Activated T-helper 1 cell treated with anti-CD3 and anti-CD28 coated beads, Interleukin-12 subunit alpha, Interleukin-12 subunit beta, Interleukin-2, Interleukin-4 antibody, amounts not matched to agents 30 ng/mL and 10 ng/mL and 1 ng/mL, durations not matched to agents 14 hours and 24 hours and 36 hours (primary cell): ENCODE results near the gene PELI2. TPM values are rescaled to one million over a fixed set of nuclear protein-coding genes. Genes with fewer than 3 reads are reported as not detected.

ENCODE experiments used
- DNase-seq: peaks from one replicate; pipeline ENCODE4 v3.0.0; 2021; ENCODE audit warnings: low spot score
- H3K27ac Mint-ChIP-seq: one replicate; pipeline ENCODE4 v1.8.0; 2021; ENCODE audit warnings: mild to moderate bottlenecking, mixed read lengths
- H3K27me3 Mint-ChIP-seq: one replicate; pipeline ENCODE4 v1.8.0; 2022; ENCODE audit warnings: mild to moderate bottlenecking, moderate library complexity, mixed read lengths; ENCODE audit not compliant: insufficient read depth
- H3K36me3 Mint-ChIP-seq: one replicate; pipeline ENCODE4 v1.8.0; 2021; ENCODE audit warnings: low read depth, mixed read lengths
- H3K4me1 Mint-ChIP-seq: one replicate; pipeline ENCODE4 v1.8.0; 2021; ENCODE audit warnings: low read depth, mixed read lengths
- H3K4me3 Mint-ChIP-seq: one replicate; pipeline ENCODE4 v1.8.0; 2021; ENCODE audit warnings: mild to moderate bottlenecking, moderate library complexity, mixed read lengths
- H3K9me3 Mint-ChIP-seq: one replicate; pipeline ENCODE4 v1.8.0; 2021; ENCODE audit warnings: mixed read lengths
- intact Hi-C: fragments of 100-400 bp; cut with micrococcal nuclease; formaldehyde crosslinking; loops from one replicate; pipeline ENCODE4 v1.15.1; 2024
- total RNA-seq: library from RNA; stranded (reverse); gene quantifications from 2 replicates; pipeline ENCODE4 v1.2.3, GENCODE V29; 2022

PELI2 gene
- total RNA-seq, 1 donor from 2014 or later, result 4.5 TPM

GRCh38 chr14:56170877-56171422, 52.7 kb downstream of the PELI2 start:
- no peak for DNase-seq
- intact Hi-C loops, result loop anchor here (10.0 kb wide), 1 partner anchor 166 kb away; no protein-coding TSS in a partner anchor
- H3K4me3 Mint-ChIP-seq, result no peak overlapping the region
- peaks cover 23% of the 10 kb centered on the region for H3K9me3 Mint-ChIP-seq
- H3K4me1 Mint-ChIP-seq, result peaks cover 55% of the 10 kb centered on the region
- no peak overlapping the region for H3K27ac Mint-ChIP-seq
- peaks cover 7% of the 10 kb centered on the region for H3K36me3 Mint-ChIP-seq
- H3K27me3 Mint-ChIP-seq, result no peaks in the 10 kb centered on the region

DNA sequence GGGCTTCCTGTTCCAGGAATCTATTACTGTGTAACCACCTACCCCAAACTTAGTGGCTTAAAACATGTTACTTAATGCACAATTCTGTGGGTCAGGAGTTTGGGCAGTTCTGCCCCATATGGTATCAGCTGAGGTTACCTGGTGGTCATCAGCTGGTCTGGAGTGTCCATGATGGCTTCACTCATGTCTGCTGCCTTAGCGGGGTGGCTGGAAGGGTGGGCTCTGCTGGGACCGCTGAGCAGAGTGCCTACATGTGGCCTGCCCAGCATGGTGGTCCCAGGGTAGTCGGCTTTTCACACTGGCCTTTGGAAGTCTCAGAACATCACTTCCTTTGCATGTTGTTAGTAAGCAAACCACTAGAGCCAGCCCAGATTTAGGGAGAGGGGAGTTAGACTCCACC, 53.9 kb downstream of the PELI2 start:
- Mint-ChIP-seq H3K27me3 (no peaks in the 10 kb centered on the region), H3K4me3 (no peak overlapping the region), H3K36me3 (peaks cover 7% of the 10 kb centered on the region), H3K27ac (peak overlapping the region; percentile 80), H3K9me3 (peaks cover 14% of the 10 kb centered on the region), H3K4me1 (peaks cover 58% of the 10 kb centered on the region)
- no peak for DNase-seq
- intact Hi-C loops, result loop anchor here (2.0 to 10.0 kb wide), 4 partner anchors 23 to 167 kb away; partner anchors contain the start of gene PELI2

- Mint-ChIP-seq H3K4me1 (peaks cover 58% of the 10 kb centered on the region), H3K4me3 (peak overlapping the region; percentile 62), H3K27ac (peak overlapping the region; percentile 80), H3K9me3 (peaks cover 9% of the 10 kb centered on the region), H3K27me3 (no peaks in the 10 kb centered on the region), H3K36me3 (peaks cover 2% of the 10 kb centered on the region)
- DNase-seq, result no peak
- intact Hi-C loops, result loop anchor here (2.0 to 10.0 kb wide), 4 partner anchors 22 to 168 kb away; partner anchors contain the start of gene PELI2
Measured at GRCh38 chr14:56172571-56172971, 54.4 kb downstream of the PELI2 start.

GRCh38 chr14:56173365-56173922, 55.2 kb downstream of the PELI2 start:
- no peak for DNase-seq
- intact Hi-C loops, result loop anchor here (2.0 to 10.0 kb wide), 4 partner anchors 21 to 169 kb away; partner anchors contain the start of gene PELI2
- Mint-ChIP-seq H3K4me1 (peaks cover 58% of the 10 kb centered on the region), H3K27me3 (no peaks in the 10 kb centered on the region), H3K36me3 (peaks cover 2% of the 10 kb centered on the region), H3K4me3 (peak overlapping the region; percentile 62), H3K27ac (peak overlapping the region; percentile 80), H3K9me3 (peaks cover 7% of the 10 kb centered on the region)

GRCh38 chr14:56175773-56176172, 57.6 kb downstream of the PELI2 start:
- peaks cover 43% of the 10 kb centered on the region for H3K4me1 Mint-ChIP-seq
- intact Hi-C loops, result loop anchor here (10.0 kb wide), 1 partner anchor 171 kb away; no protein-coding TSS in a partner anchor
- no peak for DNase-seq
- H3K27ac Mint-ChIP-seq, result no peak overlapping the region
- peaks cover 2% of the 10 kb centered on the region for H3K36me3 Mint-ChIP-seq
- no peak overlapping the region for H3K4me3 Mint-ChIP-seq
- H3K27me3 Mint-ChIP-seq, result no peaks in the 10 kb centered on the region
- peaks cover 7% of the 10 kb centered on the region for H3K9me3 Mint-ChIP-seq

- no peak for DNase-seq
- Mint-ChIP-seq H3K27me3 (no peaks in the 10 kb centered on the region), H3K36me3 (peaks cover 2% of the 10 kb centered on the region), H3K27ac (no peak overlapping the region), H3K9me3 (peaks cover 7% of the 10 kb centered on the region), H3K4me1 (peaks cover 38% of the 10 kb centered on the region), H3K4me3 (no peak overlapping the region)
- intact Hi-C loops, result loop anchor here (10.0 kb wide), 1 partner anchor 172 kb away; no protein-coding TSS in a partner anchor
Measured at GRCh38 chr14:56176530-56176929, 58.3 kb downstream of the PELI2 start.

DNA sequence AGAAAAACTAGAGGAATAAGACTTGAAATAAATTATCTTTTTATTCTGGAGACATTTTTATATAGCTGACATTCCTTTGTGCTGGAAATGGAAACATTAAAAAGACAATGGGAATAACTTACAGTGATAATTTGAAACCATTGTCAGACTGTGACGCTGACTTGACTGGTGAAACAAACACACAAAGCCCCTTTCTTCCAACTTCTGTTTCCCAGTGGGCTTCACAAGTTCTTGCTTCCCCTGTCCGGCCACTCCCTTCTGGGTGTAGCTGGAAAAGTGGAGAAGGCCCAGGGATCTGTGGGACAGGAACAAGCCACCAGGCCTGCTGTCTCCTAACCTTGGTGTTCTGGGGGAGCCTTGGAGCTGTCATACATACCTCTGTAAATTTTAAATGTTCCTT, 58.8 kb downstream of the PELI2 start:
- Mint-ChIP-seq H3K27ac (no peak overlapping the region), H3K27me3 (no peaks in the 10 kb centered on the region), H3K4me3 (no peak overlapping the region), H3K9me3 (peaks cover 7% of the 10 kb centered on the region), H3K4me1 (peaks cover 33% of the 10 kb centered on the region), H3K36me3 (peaks cover 4% of the 10 kb centered on the region)
- no peak for DNase-seq
- intact Hi-C loops, result loop anchor here (10.0 kb wide), 1 partner anchor 172 kb away; no protein-coding TSS in a partner anchor

DNA sequence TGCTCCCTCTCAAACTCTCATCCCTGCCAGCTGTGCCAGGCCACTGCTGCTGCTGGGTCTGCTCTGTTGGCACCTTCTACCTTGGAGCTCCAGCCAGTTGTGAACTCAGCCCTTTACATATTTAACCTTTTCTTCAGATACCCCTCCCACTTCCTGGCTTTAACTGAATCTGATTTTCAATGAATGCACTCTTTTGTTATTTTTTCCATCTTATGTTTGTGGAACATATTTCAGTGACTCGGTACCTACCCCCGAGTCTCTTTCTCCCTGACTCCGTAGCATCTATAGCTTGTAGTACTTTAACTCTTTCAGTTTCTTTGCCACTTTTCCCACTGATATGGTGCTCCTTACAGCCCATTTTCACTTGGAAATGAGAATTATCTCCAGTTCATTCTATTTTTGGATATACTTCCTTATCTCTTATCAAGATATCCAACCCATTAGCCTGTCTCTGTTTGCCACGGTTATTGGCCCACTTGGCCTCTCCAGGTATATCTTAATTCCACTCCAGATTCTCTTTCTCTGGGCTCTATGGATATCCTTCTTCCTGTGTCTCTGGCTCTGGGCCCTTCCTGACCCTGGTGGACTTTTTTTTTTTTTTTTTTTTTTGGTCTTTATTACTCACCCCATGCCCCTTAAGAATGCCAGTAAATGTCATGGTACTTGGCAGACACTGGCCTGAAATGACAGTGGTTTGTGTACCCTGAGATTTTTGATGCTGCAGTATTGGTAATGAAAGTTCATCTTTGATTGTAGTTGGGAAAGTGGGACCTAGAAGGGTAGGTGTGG, 62.7 kb downstream of the PELI2 start:
- Mint-ChIP-seq H3K4me3 (no peak overlapping the region), H3K36me3 (peaks cover 2% of the 10 kb centered on the region), H3K27me3 (no peaks in the 10 kb centered on the region), H3K9me3 (no peaks in the 10 kb centered on the region), H3K27ac (no peak overlapping the region), H3K4me1 (peaks cover 3% of the 10 kb centered on the region)
- intact Hi-C loops, result no loop called here
- no peak for DNase-seq

DNA sequence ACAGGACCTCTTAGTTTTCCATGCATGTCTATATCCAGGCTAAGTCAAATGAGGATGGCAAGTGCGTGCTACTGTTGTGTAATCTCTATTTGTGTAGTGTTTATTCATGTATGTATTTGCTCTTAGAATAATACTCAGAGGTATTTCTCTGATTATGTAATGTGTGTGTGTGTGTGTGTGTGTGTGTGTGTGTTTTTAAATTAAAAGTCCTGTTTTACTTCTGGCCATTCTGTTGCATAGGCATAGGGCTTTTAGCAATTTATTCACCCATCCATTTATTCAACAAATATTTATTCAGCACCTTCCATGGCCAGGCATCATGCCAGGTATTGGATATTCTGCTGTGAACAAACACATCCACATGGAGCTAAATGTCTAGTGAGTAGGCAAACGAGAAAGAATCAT, 63.5 kb downstream of the PELI2 start:
- no peak overlapping the region for H3K27ac Mint-ChIP-seq
- no peak overlapping the region for H3K4me3 Mint-ChIP-seq
- peaks cover 2% of the 10 kb centered on the region for H3K36me3 Mint-ChIP-seq
- no peaks in the 10 kb centered on the region for H3K9me3 Mint-ChIP-seq
- no peaks in the 10 kb centered on the region for H3K4me1 Mint-ChIP-seq
- no peak for DNase-seq
- no peaks in the 10 kb centered on the region for H3K27me3 Mint-ChIP-seq
- intact Hi-C loops, result no loop called here

DNA sequence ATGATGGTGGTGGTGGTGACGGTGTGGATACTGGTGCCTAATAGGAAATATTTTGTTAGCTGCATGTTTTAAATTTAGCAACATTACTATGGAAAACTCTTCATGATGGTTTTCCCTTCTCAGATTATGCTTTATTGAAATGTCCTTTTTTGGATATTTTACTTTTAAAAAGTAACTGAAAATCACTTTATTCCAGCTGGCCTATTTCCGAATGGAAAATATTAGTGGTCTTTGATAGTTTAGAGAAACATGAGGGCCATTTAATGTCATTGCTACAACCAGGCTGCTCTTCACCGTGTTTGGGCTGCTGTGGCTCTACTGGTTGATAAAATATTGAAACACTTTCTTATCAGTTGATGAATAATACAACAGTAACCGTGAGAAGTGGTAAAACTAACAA, 64.2 kb downstream of the PELI2 start:
- no peaks in the 10 kb centered on the region for H3K4me1 Mint-ChIP-seq
- DNase-seq, result no peak
- no peaks in the 10 kb centered on the region for H3K27me3 Mint-ChIP-seq
- H3K4me3 Mint-ChIP-seq, result no peak overlapping the region
- peaks cover 2% of the 10 kb centered on the region for H3K36me3 Mint-ChIP-seq
- intact Hi-C loops, result no loop called here
- H3K9me3 Mint-ChIP-seq, result no peaks in the 10 kb centered on the region
- H3K27ac Mint-ChIP-seq, result no peak overlapping the region

GRCh38 chr14:56183631-56184157, 65.5 kb downstream of the PELI2 start:
- no peak overlapping the region for H3K27ac Mint-ChIP-seq
- no peaks in the 10 kb centered on the region for H3K4me1 Mint-ChIP-seq
- intact Hi-C loops, result no loop called here
- H3K27me3 Mint-ChIP-seq, result no peaks in the 10 kb centered on the region
- no peak overlapping the region for H3K4me3 Mint-ChIP-seq
- no peaks in the 10 kb centered on the region for H3K9me3 Mint-ChIP-seq
- DNase-seq, result no peak
- peaks cover 2% of the 10 kb centered on the region for H3K36me3 Mint-ChIP-seq

- Mint-ChIP-seq H3K36me3 (peaks cover 2% of the 10 kb centered on the region), H3K9me3 (peaks cover 3% of the 10 kb centered on the region), H3K27me3 (no peaks in the 10 kb centered on the region), H3K27ac (no peak overlapping the region), H3K4me3 (no peak overlapping the region), H3K4me1 (no peaks in the 10 kb centered on the region)
- intact Hi-C loops, result no loop called here
- no peak for DNase-seq
Measured at GRCh38 chr14:56185992-56186391, 67.8 kb downstream of the PELI2 start.

DNA sequence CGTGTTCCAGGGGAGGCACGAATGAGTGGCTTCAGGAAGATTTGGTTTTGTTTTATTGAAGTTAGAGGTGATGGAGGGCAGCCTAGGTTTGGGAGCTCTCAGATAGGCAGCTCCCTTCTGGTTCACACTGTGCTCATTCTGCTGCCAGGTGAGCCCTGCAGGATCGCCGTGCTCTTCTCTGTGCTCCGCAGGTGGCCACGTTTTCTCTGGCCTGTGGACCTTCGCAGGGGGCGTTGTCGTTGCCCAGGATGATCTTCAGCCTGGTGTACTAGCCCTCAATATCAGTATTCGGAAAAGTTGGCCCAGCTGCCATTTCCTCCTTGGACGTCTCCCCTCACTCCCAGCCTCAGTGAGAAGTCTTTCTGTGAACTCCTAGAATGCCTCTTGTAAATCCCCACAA, 69.5 kb downstream of the PELI2 start:
- Mint-ChIP-seq H3K36me3 (no peaks in the 10 kb centered on the region), H3K27ac (no peak overlapping the region), H3K4me1 (no peaks in the 10 kb centered on the region), H3K27me3 (no peaks in the 10 kb centered on the region), H3K4me3 (no peak overlapping the region), H3K9me3 (peaks cover 3% of the 10 kb centered on the region)
- no peak for DNase-seq
- intact Hi-C loops, result no loop called here
